Retinal pigment epithelial cell (primary cell): ENCODE data around the gene ATP2B3.

Experiments used
- DNase-seq: peaks from one replicate; pipeline ENCODE4 v3.0.0-alpha.2; 2010; ENCODE audit warnings: low read depth
- H3K4me3 ChIP-seq: 2 replicates; pipeline ENCODE4 v1.5.1; 2011; ENCODE audit warnings: mild to moderate bottlenecking, low read length, control low read depth, moderate library complexity
- CTCF ChIP-seq: conservative IDR thresholded peaks from 2 replicates; pipeline ENCODE4 v1.5.1; 2011; ENCODE audit warnings: low read depth, low read length, control low read depth, inconsistent platforms

ATP2B3 gene

GRCh38 chrX:153598541-153599191 lies 81.2 kb downstream of the ATP2B3 start, which contains the start of gene CCNQ:
CCNQ (minus strand) TSS chrX:153599139; CDS start chrX:153599073, 66 bp downstream.
- peak within 1 kb of the TSS; percentile 62 for H3K4me3 ChIP-seq
- TF ChIP-seq CTCF = no peak
- no peak for DNase-seq

- H3K4me3 ChIP-seq = peak overlapping the region; percentile 62
- TF ChIP-seq CTCF = no peak
- DNase-seq = peak; percentile 38
Measured at GRCh38 chrX:153599192-153600031, 82.0 kb downstream of the ATP2B3 start.

- peak overlapping the region; percentile 62 for H3K4me3 ChIP-seq
- DNase-seq = no peak
- no peak for TF ChIP-seq CTCF
Measured at GRCh38 chrX:153600032-153600373, 82.6 kb downstream of the ATP2B3 start.

GRCh38 chrX:153600921-153601320 lies 83.5 kb downstream of the ATP2B3 start:
- no peak for DNase-seq
- no peak overlapping the region for H3K4me3 ChIP-seq
- TF ChIP-seq CTCF = no peak

- no peak for DNase-seq
- TF ChIP-seq CTCF = no peak
- no peak overlapping the region for H3K4me3 ChIP-seq
Measured at GRCh38 chrX:153601511-153602110, 84.2 kb downstream of the ATP2B3 start.

- DNase-seq = no peak
- TF ChIP-seq CTCF = no peak
- H3K4me3 ChIP-seq = no peak overlapping the region
Measured at GRCh38 chrX:153602601-153603000, 85.2 kb downstream of the ATP2B3 start.
